Measurements from ENCODE around the gene PARVG. TPM values are rescaled to one million over a fixed set of nuclear protein-coding genes. Genes with fewer than 3 reads are reported as not detected.

The PARVG gene
- total RNA-seq, 1 donor from 2014 or later: 19.9 TPM

- Histone ChIP-seq H3K27me3 (no peaks in the 10 kb centered on the region), H3K9me3 (peaks cover 0 to under 1% of the 10 kb centered on the region in 2 donors), H3K36me3 (no peaks in the 10 kb centered on the region), H3K27ac (no peak overlapping the region), H3K4me1 (no peaks in the 10 kb centered on the region), H3K4me3 (no peak overlapping the region)
- TF ChIP-seq CTCF (IDR thresholded peaks at IDR 0.05): no peak
- DNase-seq (ENCODE audit: low spot score in 2 of 2): peak in 1 of 2 donors; percentile 52
- intact Hi-C loops (cut with DNase I): no loop called here
Observed at GRCh38 chr22:44242946-44243724, 62.4 kb downstream of the PARVG start.

DNA sequence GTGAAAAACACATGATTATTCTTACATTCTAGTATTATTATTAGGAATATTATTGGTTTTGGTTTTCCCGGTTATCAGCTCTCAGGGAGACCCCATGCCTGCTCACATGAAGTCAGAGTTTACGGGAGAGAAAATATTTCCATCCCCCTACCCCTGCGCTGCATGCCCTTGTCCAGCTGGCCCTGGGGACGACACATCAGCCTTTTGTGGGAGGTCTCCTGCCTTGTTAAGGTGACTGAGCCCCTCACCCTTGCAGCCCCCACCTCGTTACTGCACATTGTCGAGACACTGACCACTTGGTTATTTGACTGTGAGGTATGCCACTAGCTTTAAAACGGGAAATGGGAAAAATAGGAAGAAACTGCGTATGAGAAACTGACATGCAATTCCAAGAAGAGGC lies 63.0 kb downstream of the PARVG start:
- H3K4me1 ChIP-seq: no peaks in the 10 kb centered on the region
- no peaks in the 10 kb centered on the region for H3K36me3 ChIP-seq
- H3K4me3 ChIP-seq: no peak overlapping the region
- H3K27me3 ChIP-seq: no peaks in the 10 kb centered on the region
- H3K9me3 ChIP-seq: no peaks in the 10 kb centered on the region
- intact Hi-C loops (cut with DNase I): no loop called here
- no peak for TF ChIP-seq CTCF (IDR thresholded peaks at IDR 0.05)
- DNase-seq (ENCODE audit: low spot score in 2 of 2): no peak
- H3K27ac ChIP-seq: no peak overlapping the region

- Histone ChIP-seq H3K27me3 (no peaks in the 10 kb centered on the region), H3K9me3 (no peaks in the 10 kb centered on the region), H3K4me3 (no peak overlapping the region), H3K36me3 (no peaks in the 10 kb centered on the region), H3K4me1 (no peaks in the 10 kb centered on the region), H3K27ac (no peak overlapping the region)
- intact Hi-C loops (cut with DNase I): no loop called here
- no peak for TF ChIP-seq CTCF (IDR thresholded peaks at IDR 0.05)
- no peak for DNase-seq (ENCODE audit: low spot score in 2 of 2)
Observed at GRCh38 chr22:44244265-44244822, 63.6 kb downstream of the PARVG start.

DNA sequence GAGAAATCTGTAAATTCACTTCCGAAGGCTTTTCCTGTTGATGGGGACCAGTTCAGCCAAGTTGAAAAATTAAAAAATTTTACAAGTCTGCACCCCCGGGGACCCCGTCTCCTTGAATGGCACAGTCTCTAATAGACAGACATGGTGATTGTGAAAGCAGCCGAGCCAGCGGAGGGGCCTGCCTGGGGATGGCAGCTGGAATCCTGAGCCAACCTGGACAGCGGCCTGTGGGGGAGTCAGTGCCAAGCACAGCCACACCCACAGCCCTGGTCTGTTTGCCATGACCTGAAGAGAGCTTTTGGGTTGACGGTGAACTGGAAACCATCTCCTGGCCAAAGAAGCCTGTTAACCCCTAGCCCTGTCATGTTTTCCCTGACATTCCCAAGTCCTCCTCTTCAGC lies 64.7 kb downstream of the PARVG start:
- no peaks in the 10 kb centered on the region for H3K4me1 ChIP-seq
- intact Hi-C loops (cut with DNase I): no loop called here
- no peak for TF ChIP-seq CTCF (IDR thresholded peaks at IDR 0.05)
- H3K36me3 ChIP-seq: no peaks in the 10 kb centered on the region
- DNase-seq (ENCODE audit: low spot score in 2 of 2): peak in 1 of 2 donors; percentile 53
- H3K27ac ChIP-seq: no peak overlapping the region
- peaks cover 2 to 6% of the 10 kb centered on the region in 2 donors for H3K9me3 ChIP-seq
- H3K4me3 ChIP-seq: no peak overlapping the region
- no peaks in the 10 kb centered on the region for H3K27me3 ChIP-seq

DNA sequence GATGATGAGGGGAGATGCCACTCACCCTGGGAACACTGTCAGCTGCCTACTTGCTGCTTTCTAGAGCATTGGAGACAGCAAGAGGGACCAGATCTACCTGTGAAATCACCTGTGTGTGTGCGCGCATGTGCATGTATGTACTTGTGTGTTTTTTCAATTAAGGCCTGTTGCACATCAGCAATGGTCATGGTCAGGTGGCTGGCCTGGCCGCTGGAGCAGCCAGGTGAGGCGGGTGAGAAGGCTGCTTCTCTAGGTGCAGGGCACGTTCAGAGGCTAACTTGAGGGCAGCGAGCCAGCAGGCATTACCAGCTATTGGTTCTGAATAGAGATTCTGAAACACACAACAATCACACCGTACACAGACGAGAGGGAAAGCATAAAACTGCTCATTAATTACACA lies 65.1 kb downstream of the PARVG start:
- DNase-seq (ENCODE audit: low spot score in 2 of 2): peak in 1 of 2 donors; percentile 33
- Histone ChIP-seq H3K36me3 (no peaks in the 10 kb centered on the region), H3K4me3 (no peak overlapping the region), H3K27ac (no peak overlapping the region), H3K9me3 (peaks cover 4 to 6% of the 10 kb centered on the region in 2 donors), H3K27me3 (no peaks in the 10 kb centered on the region), H3K4me1 (no peaks in the 10 kb centered on the region)
- intact Hi-C loops (cut with DNase I): no loop called here
- TF ChIP-seq CTCF (IDR thresholded peaks at IDR 0.05): no peak
